HG03108 (cell line): ENCODE results near the gene NFIA.

ENCODE experiments used
- ATAC-seq: cut with Tn5 transposase; IDR thresholded peaks from one replicate; pipeline ENCODE4 v1.9.1; 2021; ENCODE audit warnings: moderate library complexity; ENCODE audit not compliant: unreplicated experiment

NFIA gene

GRCh38 chr1:61441723-61442262, 359.4 kb downstream of the NFIA start:
- no peak for ATAC-seq

DNA sequence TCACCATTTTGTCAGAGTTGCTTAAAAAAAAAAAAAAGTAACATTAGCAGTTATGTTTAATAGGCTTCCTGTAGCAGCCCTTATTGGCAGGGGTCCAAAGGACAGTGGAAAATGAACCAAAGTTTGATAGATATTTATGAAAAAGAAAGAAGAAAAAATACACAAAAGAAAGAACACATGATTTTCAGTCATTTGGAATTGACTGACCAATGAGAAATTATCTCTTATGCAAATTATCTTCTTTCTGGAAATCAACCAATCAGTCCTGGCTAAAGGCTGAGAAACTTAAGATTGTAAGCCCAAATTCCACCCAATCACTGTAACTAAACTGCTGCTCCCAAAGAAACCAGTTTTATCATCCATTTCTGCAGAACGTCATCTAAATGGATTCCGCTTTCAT, 360.2 kb downstream of the NFIA start:
- no peak for ATAC-seq

DNA sequence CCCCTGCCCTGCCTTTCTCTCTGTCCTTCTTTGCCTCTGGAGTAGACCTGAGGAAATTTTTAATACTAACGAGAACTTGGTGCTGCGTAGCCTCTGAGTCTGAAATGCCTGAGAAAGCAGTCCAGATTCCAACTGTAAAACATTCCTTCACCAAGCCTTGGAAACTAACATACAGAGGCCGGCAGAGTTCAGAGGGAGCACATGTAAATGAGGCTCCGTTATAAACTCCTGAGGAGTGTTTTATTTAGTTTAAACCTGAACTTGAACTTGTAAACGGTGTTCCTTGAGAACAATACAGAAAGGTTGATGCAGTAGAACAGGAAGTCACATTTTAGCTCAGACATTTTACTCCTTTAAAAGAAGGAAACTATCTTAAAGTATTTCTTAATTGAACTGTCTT, 361.9 kb downstream of the NFIA start:
- ATAC-seq: no peak

GRCh38 chr1:61445269-61445825, 363.0 kb downstream of the NFIA start:
- no peak for ATAC-seq

- ATAC-seq: no peak
Measured at GRCh38 chr1:61446531-61446991, 364.2 kb downstream of the NFIA start.

- no peak for ATAC-seq
Measured at GRCh38 chr1:61447106-61447967, 365.0 kb downstream of the NFIA start.

GRCh38 chr1:61447968-61448430, 365.6 kb downstream of the NFIA start:
- no peak for ATAC-seq

DNA sequence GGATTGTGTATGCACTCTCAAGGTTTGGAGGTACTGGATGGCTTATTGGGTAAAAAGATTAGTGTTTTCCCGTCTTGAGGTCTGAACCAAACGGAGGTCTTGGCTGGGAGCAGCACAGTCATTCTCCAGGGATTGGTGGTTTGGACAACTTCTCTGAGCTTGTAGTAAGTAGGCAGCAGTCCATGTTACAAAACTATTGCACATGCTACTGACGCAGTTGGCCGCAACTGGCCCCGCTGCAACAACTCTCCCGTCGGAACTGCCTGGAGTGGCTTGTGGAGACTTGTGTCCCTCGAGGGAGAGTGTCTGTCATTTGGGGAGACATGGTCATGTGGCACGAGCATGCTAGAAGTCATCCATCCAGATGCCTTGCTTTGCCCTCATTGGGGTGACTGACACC, 366.6 kb downstream of the NFIA start:
- ATAC-seq: no peak

DNA sequence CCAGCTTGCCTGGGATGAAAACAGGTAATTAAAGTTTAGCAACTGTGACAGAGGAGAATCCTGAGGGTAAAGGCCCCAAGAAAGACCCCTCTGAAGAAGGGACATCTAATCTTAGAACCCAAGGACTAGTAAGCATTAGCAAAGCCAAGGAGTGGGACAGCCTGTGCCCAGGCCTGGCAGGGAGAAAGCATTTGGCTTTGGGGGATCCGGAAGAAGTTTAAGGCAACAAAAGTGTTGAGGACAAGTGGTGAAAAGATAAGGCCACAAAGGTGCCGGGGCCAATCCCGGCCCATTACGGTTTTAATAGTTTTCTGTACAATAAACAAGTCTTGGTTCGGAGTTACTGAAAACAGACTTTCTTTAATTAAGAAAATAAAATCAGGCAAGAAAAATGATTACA, 367.0 kb downstream of the NFIA start:
- no peak for ATAC-seq

DNA sequence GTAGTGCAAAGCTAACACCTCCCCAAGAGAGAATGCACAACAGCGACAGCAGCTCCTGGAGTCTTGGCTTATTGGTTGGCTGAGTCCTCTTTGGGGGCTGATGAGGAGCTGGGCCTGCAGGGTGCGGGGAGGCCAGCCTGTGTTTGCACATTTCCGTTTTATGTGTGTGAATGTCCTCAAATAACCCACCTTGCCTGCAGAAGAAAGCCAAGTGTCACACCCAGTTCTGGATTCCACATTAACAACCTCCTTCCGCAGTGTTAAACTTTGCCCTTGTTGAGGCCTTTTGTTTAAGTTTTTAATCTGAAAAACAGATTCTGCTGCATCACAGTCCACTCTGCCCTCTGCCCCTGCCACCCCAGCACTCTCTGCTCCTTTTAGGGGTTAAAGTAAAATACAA, 368.1 kb downstream of the NFIA start:
- no peak for ATAC-seq

DNA sequence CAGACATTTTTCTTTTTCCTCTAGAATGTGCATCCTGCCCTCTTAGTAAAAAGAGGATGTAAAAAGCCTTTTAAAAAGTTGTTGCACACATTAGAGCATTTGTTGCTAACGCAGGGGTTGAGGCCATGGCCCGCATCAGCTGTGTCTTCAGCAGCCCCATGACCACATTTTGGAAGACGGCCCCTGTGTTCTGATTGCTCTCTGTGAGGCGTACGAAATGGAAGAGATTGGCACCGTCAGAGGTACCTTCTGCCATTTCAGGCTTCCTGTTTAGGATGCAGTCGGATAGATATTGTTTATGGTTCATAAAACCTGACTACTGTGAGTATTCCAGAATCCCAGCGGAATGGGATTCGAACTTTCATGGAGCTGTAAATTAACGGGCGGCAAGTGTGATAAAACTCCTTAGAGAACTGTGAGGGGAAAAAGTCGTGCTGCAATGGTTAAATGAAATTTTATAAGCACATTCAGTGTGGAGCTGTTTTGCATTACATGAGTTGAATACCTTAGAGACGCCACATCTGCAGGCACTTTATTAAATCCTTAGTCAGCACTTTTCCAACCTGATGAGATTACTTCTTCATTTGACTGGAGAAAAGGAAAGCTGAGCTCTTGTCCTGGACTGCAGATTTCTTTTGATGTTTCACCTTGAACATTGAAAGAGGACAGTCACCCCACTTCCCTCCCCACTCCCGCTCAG, 368.7 kb downstream of the NFIA start:
- ATAC-seq: no peak

GRCh38 chr1:61451572-61451968, 369.2 kb downstream of the NFIA start:
- no peak for ATAC-seq

DNA sequence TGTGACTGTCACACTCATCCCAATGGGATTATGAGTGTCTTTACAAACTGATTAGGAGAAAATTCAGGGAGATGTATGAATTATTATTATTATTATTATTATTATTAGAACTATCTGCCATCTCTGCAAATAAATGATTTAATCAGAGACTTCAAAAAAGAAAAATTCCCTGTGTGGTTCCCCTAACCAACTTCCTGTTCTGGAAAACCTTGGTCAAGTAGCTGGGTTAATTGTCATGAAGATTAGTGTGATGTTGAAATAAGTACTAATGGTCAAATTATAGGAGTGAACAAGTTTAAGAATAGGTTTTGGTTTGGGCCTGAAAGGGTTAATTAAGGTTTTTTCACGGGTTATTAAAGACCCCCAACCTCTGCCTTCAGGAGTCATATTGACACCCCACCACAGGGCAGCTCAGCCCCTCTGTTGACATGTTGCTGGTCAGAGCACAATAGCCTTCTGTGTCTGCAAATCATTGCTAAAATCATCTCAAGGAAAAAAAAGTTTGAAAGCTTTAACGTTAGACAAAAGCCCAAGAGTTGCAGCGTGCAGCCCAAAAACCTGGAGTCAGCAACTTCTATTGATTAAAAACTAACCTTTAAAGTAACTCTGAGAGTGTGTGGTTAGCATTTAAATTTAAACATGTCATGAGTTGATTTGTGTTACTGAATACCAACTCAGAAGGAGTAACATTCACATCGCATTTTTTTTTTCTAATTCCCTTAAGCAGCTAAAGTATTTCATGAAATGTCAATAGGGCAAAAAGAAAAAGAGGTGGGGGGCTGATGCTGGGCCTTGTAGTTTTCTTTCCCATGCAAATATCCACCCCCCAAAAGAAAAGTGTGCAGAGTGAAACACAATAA, 370.0 kb downstream of the NFIA start:
- no peak for ATAC-seq

DNA sequence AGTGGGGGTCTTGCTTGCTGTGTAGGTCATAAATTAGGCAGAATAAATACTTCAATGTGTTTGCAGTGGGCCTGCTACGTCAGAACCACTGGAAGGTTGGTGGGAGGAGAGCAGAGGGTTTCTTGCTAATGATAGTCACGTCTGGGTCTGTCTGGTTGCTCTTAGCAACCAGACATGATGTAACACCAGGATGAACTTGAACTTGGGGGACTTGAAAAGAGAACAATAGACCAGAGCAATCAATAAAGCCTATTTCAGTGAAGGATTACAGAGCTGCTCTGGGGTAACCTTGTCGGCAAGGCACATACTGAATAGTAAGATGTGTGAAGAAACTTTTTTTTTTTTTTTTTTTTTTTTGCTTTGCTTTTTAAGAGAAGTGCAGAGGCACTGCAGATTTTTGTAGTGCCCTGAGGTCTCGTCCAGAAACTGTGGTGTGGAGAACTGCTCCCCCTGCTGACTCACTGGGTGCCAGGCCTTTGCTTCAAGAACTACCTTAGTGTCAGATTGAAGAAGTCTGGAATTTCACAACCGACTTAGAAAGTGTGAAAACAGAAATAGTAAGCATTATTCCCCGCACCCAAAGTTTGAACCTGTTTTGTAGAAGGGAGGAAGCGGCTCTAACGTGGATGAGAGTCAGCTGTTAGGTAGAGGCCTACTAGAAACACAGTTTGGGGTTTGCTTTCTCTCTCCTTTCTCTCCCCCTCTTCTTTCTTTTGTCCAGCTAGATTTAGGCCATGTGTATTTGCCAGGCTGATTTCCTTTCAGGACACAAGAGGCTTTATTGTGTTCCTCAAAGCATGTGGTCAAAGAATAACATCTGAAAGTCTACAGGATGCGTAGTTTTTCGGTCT, 371.0 kb downstream of the NFIA start:
- ATAC-seq: peak; percentile 63

DNA sequence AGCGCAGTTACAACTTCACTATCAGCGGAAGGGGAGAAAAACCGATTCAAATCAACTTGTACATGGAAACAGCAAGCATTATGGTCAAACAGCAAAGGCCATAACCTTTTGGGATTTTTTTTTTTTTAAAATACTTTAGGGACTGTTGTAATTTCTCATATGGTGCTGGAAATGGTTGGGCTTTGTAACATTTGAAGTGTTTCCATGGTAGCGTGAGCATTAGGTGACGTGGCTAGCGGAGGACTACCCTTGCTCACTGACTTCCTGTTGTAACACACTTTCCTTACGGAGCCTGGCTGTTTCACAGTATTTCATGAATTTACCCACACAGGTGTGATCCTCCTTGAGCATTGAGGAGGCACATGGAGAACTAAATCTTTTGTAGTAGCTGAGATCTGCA, 373.0 kb downstream of the NFIA start:
- ATAC-seq: no peak

GRCh38 chr1:61457526-61458040, 375.2 kb downstream of the NFIA start:
- ATAC-seq: no peak

GRCh38 chr1:61459345-61459744, 377.0 kb downstream of the NFIA start:
- ATAC-seq: no peak

GRCh38 chr1:61460191-61460590, 377.8 kb downstream of the NFIA start:
- no peak for ATAC-seq
